GM12865 (cell line): ENCODE data around the gene RBPJ.
A peak's percentile ranks its signal among the peaks of the same experiment; 100 is the strongest.

ENCODE experiments used
- DNase-seq: peaks from one replicate; pipeline ENCODE4 v3.0.0; 2010; ENCODE audit warnings: low read depth
- H3K4me3 ChIP-seq: 2 replicates; pipeline ENCODE4 v1.5.1; 2011; ENCODE audit warnings: mild to moderate bottlenecking, low read depth, low read length, control low read depth
- CTCF ChIP-seq: IDR thresholded peaks from 2 replicates; pipeline ENCODE4 v1.5.1; 2011; ENCODE audit warnings: low read length, control low read depth, low read depth, inconsistent platforms; ENCODE audit not compliant: insufficient read depth; ENCODE audit errors: missing control alignments

RBPJ gene

GRCh38 chr4:26452565-26453531 is 132.0 kb downstream of the RBPJ start:
- no peak for TF ChIP-seq CTCF
- no peak for DNase-seq
- no peak overlapping the region for H3K4me3 ChIP-seq

GRCh38 chr4:26454961-26455360 is 134.1 kb downstream of the RBPJ start:
- DNase-seq = no peak
- H3K4me3 ChIP-seq = no peak overlapping the region
- no peak for TF ChIP-seq CTCF

- no peak for DNase-seq
- TF ChIP-seq CTCF = no peak
- no peak overlapping the region for H3K4me3 ChIP-seq
Observed at GRCh38 chr4:26455571-26455970, 134.8 kb downstream of the RBPJ start.

GRCh38 chr4:26457412-26457811 is 136.6 kb downstream of the RBPJ start:
- TF ChIP-seq CTCF = no peak
- no peak overlapping the region for H3K4me3 ChIP-seq
- DNase-seq = no peak

GRCh38 chr4:26458157-26458561 is 137.3 kb downstream of the RBPJ start:
- DNase-seq = no peak
- no peak overlapping the region for H3K4me3 ChIP-seq
- no peak for TF ChIP-seq CTCF

- no peak overlapping the region for H3K4me3 ChIP-seq
- peak; percentile 54 for TF ChIP-seq CTCF
- DNase-seq = peak; percentile 69
Observed at GRCh38 chr4:26459054-26459755, 138.4 kb downstream of the RBPJ start.
